ENCODE measurements around the gene SWSAP1. TPM values are rescaled to one million over a fixed set of nuclear protein-coding genes. Genes with fewer than 3 reads are reported as not detected.
A peak's percentile ranks its signal among the peaks of the same experiment; 100 is the strongest.

The SWSAP1 gene
- total and polyA plus RNA-seq, 2 donors (not counting 1 experiment from before 2014, with no cell fraction given): 0.50 to 1.2 TPM

DNA sequence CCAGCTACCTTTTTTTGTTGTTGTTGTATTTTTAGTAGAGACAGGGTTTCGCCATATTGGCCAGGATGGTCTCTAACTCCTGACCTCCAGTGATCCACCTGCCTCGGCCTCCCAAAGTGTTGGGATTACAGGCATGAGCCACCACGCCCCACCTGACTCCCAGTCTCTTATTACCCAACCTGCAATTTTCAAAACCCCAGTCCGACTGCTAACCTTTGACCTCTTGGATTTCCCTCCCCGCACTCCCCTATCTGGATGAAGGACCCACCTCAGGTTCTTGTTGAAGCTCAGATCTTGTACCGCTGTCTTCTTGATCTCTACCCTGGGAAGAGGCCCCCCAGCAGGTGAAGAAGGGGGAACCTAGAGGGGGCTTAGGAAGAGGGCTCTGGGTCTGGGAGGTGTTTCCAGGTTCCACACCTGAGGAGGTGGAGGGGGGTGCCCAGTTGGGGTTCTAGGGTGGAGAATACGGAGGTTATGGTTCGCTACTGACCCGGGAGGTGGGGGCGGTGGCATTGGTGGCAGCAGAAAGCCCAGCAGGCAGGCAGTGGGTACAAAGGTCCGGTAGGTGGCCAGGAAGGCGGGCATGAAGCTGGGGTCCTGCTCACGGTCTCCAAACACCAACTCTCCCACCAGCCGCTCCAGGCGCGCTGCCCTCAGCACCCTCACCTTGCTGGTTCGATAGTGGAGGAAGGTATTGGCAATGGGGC lies 42.0 kb downstream of the SWSAP1 start:
- Histone ChIP-seq H3K9me3 (ENCODE audit: control insufficient read depth, insufficient read depth, low read depth, low read length) (no peaks in the 10 kb centered on the region), H3K4me3 (replicated peaks in 1 of 4; ENCODE audit: control extremely low read depth in 1 of 4, insufficient read depth in 1 of 4, low read depth in 3 of 4, low read length in 4 of 4) (no peak overlapping the region), H3K27me3 (ENCODE audit: control insufficient read depth, insufficient read depth, low read length) (no peaks in the 10 kb centered on the region), H3K9ac (ENCODE audit: insufficient read depth, low read length) (no peak overlapping the region), H3K4me2 (ENCODE audit: extremely low read depth, insufficient read depth, low read length) (no peak overlapping the region), H3K36me3 (ENCODE audit: control insufficient read depth, insufficient read depth, low read length) (no peaks in the 10 kb centered on the region), H3K79me2 (ENCODE audit: control insufficient read depth, insufficient read depth, low read length) (no peaks in the 10 kb centered on the region), H3K27ac (ENCODE audit: insufficient read depth, low read length) (no peak overlapping the region), H4K20me1 (ENCODE audit: control insufficient read depth, extremely low read depth, insufficient read depth, low read length) (no peaks in the 10 kb centered on the region), H3K4me1 (ENCODE audit: control insufficient read depth, extremely low read depth, insufficient read depth, low read length) (no peaks in the 10 kb centered on the region), H2AFZ (ENCODE audit: low read length) (no peak overlapping the region)
- DNase-seq (ENCODE audit: low read depth in 2 of 2): no peak
- no peak for TF ChIP-seq EZH2 (IDR thresholded peaks at IDR 0.05; ENCODE audit: low read length, missing control alignments)
- TF ChIP-seq, protein P1, sequence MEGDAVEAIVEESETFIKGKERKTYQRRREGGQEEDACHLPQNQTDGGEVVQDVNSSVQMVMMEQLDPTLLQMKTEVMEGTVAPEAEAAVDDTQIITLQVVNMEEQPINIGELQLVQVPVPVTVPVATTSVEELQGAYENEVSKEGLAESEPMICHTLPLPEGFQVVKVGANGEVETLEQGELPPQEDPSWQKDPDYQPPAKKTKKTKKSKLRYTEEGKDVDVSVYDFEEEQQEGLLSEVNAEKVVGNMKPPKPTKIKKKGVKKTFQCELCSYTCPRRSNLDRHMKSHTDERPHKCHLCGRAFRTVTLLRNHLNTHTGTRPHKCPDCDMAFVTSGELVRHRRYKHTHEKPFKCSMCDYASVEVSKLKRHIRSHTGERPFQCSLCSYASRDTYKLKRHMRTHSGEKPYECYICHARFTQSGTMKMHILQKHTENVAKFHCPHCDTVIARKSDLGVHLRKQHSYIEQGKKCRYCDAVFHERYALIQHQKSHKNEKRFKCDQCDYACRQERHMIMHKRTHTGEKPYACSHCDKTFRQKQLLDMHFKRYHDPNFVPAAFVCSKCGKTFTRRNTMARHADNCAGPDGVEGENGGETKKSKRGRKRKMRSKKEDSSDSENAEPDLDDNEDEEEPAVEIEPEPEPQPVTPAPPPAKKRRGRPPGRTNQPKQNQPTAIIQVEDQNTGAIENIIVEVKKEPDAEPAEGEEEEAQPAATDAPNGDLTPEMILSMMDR (conservative IDR thresholded peaks at IDR 0.05 in 1 of 2, IDR thresholded peaks at IDR 0.05 in 1 of 2; ENCODE audit: low read depth in 1 of 2, low read length in 2 of 2): no peak

DNA sequence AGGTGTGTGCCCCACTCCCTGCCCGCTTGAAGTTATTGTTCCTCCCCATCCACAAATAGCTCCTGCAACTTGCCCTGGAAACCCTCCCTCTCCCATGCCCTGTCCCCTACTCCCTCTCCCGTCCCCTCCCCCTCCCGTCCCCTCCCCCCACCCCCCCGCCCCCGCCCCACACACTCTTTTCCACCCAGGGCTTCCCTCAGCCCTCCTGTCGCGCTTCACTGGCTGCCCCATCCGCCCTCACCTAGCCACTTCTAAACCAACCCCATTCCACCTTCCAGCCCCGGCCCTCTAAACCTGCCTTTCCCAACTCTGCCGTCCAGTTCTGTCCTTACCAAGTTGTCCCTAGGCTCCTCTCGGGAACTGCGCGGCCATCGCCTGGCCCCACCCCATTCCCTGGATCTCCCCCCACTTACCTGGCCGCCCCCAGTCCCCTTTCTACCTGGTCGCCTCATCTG lies 43.7 kb downstream of the SWSAP1 start:
- Histone ChIP-seq H3K79me2 (ENCODE audit: control insufficient read depth, insufficient read depth, low read length) (no peaks in the 10 kb centered on the region), H4K20me1 (ENCODE audit: control insufficient read depth, extremely low read depth, insufficient read depth, low read length) (no peaks in the 10 kb centered on the region), H3K27ac (ENCODE audit: insufficient read depth, low read length) (no peak overlapping the region), H3K4me3 (replicated peaks in 1 of 4; ENCODE audit: control extremely low read depth in 1 of 4, insufficient read depth in 1 of 4, low read depth in 3 of 4, low read length in 4 of 4) (no peak overlapping the region), H3K27me3 (ENCODE audit: control insufficient read depth, insufficient read depth, low read length) (peaks cover 5% of the 10 kb centered on the region), H3K9ac (ENCODE audit: insufficient read depth, low read length) (no peak overlapping the region), H2AFZ (ENCODE audit: low read length) (no peak overlapping the region), H3K36me3 (ENCODE audit: control insufficient read depth, insufficient read depth, low read length) (no peaks in the 10 kb centered on the region), H3K9me3 (ENCODE audit: control insufficient read depth, insufficient read depth, low read depth, low read length) (no peaks in the 10 kb centered on the region), H3K4me1 (ENCODE audit: control insufficient read depth, extremely low read depth, insufficient read depth, low read length) (no peaks in the 10 kb centered on the region), H3K4me2 (ENCODE audit: extremely low read depth, insufficient read depth, low read length) (peak overlapping the region; percentile 35)
- TF ChIP-seq, protein P1 (conservative IDR thresholded peaks at IDR 0.05 in 1 of 2, IDR thresholded peaks at IDR 0.05 in 1 of 2; ENCODE audit: low read depth in 1 of 2, low read length in 2 of 2): no peak
- TF ChIP-seq EZH2 (IDR thresholded peaks at IDR 0.05; ENCODE audit: low read length, missing control alignments): no peak
- no peak for DNase-seq (ENCODE audit: low read depth in 2 of 2)

DNA sequence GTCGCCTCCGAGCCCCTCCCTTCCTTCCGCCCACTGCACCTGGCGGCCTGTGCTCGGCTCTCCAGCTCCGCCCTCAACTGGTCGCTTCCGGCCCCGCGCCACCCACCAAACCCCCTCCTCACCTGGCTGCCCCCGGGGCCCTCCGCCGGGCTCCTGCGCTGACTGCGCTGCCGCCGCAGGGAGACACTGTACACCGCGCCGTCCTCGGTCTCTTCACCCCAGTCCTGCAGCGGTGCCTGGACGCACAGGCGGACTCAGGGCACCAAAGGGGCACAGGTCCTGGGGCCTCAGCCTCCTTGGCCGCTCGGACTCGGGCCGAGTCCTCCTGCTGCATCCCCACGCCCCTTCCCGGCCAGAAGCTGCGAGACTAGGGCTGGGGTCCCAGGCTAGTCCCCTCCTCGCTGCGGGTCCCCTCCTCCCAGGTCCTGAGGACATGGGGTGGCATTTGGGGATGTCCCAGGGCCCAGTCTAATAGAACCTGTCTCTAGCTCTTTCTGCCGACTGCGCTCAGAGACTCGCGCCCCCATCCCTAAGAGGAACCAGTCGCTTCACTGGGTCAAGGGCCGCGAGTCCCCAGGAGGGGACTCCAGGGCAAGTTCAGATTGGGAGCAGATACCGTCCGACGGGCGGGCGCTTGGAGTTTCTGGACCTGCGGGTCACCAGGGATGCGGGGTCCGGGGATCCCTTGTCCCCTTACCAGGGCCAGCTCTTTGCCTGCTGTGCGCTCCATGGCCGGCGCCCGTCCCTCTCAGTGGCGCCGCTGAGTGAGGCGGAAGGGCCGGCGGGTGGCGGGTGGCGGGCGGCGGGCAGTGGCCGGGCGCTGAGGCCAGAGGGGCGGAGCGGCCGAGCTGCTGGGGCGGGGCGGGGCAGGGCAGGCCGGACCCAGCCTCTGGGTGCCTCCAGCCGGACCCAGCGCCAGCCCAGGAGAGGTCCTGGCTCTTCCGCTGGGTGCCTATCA lies 44.4 kb downstream of the SWSAP1 start, which contains the start of gene RGL3:
TSS of gene RGL3 (minus strand) at position 766 of the 958 bp plus-strand sequence. CDS start at position 730, 36 bp downstream.
- Histone ChIP-seq H3K4me3 (replicated peaks in 1 of 4; ENCODE audit: control extremely low read depth in 1 of 4, insufficient read depth in 1 of 4, low read depth in 3 of 4, low read length in 4 of 4) (peak within 1 kb of the TSS in 3 of 4 experiments; percentile 23 to 35 (median 35)), H3K9ac (ENCODE audit: insufficient read depth, low read length) (no peak within 1 kb of the TSS), H3K27ac (ENCODE audit: insufficient read depth, low read length) (no peak within 1 kb of the TSS), H3K36me3 (ENCODE audit: control insufficient read depth, insufficient read depth, low read length) (no peaks in the 10 kb centered on the region), H3K27me3 (ENCODE audit: control insufficient read depth, insufficient read depth, low read length) (peaks cover 9% of the 10 kb centered on the region), H3K79me2 (ENCODE audit: control insufficient read depth, insufficient read depth, low read length) (no peaks in the 10 kb centered on the region), H4K20me1 (ENCODE audit: control insufficient read depth, extremely low read depth, insufficient read depth, low read length) (no peaks in the 10 kb centered on the region), H3K4me2 (ENCODE audit: extremely low read depth, insufficient read depth, low read length) (peak within 1 kb of the TSS; percentile 66), H3K4me1 (ENCODE audit: control insufficient read depth, extremely low read depth, insufficient read depth, low read length) (no peaks in the 10 kb centered on the region), H2AFZ (ENCODE audit: low read length) (peak within 1 kb of the TSS; percentile 46), H3K9me3 (ENCODE audit: control insufficient read depth, insufficient read depth, low read depth, low read length) (no peaks in the 10 kb centered on the region)
- DNase-seq (ENCODE audit: low read depth in 2 of 2): no peak
- peak; percentile 63 for TF ChIP-seq EZH2 (IDR thresholded peaks at IDR 0.05; ENCODE audit: low read length, missing control alignments)
- TF ChIP-seq, protein P1 (conservative IDR thresholded peaks at IDR 0.05 in 1 of 2, IDR thresholded peaks at IDR 0.05 in 1 of 2; ENCODE audit: low read depth in 1 of 2, low read length in 2 of 2): no peak

All from fibroblast of lung (primary cell).